Sigmoid colon (tissue), 7 donors: Measurements from ENCODE around the gene ZFAND6. TPM values are rescaled to one million over a fixed set of nuclear protein-coding genes. Genes with fewer than 3 reads are reported as not detected.

ENCODE experiments used
- DNase-seq: peaks from one replicate; pipeline ENCODE4 v3.0.0-alpha.2; 2019
- H3K27ac ChIP-seq, 4 donors: fragments of 200-600 bp; sonication (generic); one replicate each; pipeline ENCODE4 v1.5.1; 2016 to 2019; ENCODE audit warnings: mild to moderate bottlenecking in 1 of 4
- H3K27me3 ChIP-seq, 3 donors: fragments of 200-600 bp; sonication (generic); one replicate each; pipeline ENCODE4 v1.5.1; 2019; ENCODE audit warnings: mild to moderate bottlenecking in 1 of 3
- H3K36me3 ChIP-seq, 4 donors: fragments of 200-600 bp; sonication (generic); one replicate each; pipeline ENCODE4 v1.5.1; 2016 to 2019
- H3K4me1 ChIP-seq, 4 donors: fragments of 200-600 bp; sonication (generic); one replicate each; pipeline ENCODE4 v1.5.1; 2017 to 2019
- H3K4me3 ChIP-seq, 4 donors: fragments of 200-600 bp; sonication (generic); one replicate each; pipeline ENCODE4 v1.5.1; 2017 to 2019; ENCODE audit warnings: mild to moderate bottlenecking in 2 of 4, moderate library complexity in 1 of 4
- H3K9me3 ChIP-seq, 4 donors: fragments of 200-600 bp in 3 of 4; sonication (generic) in 3 of 4; one replicate each; pipeline versions ENCODE4 v1.5.1 to v1.6.1; 2013 to 2019
- CTCF ChIP-seq, 4 experiments: fragments of 450-650 bp in 3 of 4; fragments of 200-600 bp in 1 of 4; IDR thresholded peaks; one replicate each; pipeline ENCODE4 v1.5.1; 2016 to 2019; ENCODE audit warnings: antibody characterized with exemption in 4 of 4, mild to moderate bottlenecking in 3 of 4, moderate library complexity in 2 of 4
- EP300 ChIP-seq, 4 donors: sonication (generic); formaldehyde crosslinking; IDR thresholded peaks; one replicate each; pipeline ENCODE4 v1.6.1; 2017; ENCODE audit warnings: antibody characterized with exemption in 4 of 4
- POLR2A ChIP-seq, 2 donors: fragments of 450-650 bp; IDR thresholded peaks; one replicate each; pipeline ENCODE4 v1.6.1; 2016; ENCODE audit warnings: antibody characterized with exemption in 2 of 2, mild to moderate bottlenecking in 2 of 2, moderate library complexity in 2 of 2
- POLR2AphosphoS5 ChIP-seq, 4 donors: sonication (generic); formaldehyde crosslinking; IDR thresholded peaks; one replicate each; pipeline ENCODE4 v1.6.1; 2017; ENCODE audit warnings: antibody characterized with exemption in 4 of 4
- WGBS, 2 donors: extraction: QIAGEN DNeasy Blood & Tissue Kit; methylation state at CpG; one replicate each; pipeline ENCODE4 v1.1.7; 2013; 5-methylcytosine and 5-hydroxymethylcytosine counted together
- intact Hi-C: fragments of 100-400 bp; cut with DNase I; formaldehyde crosslinking; loops from one replicate; pipeline ENCODE4 v1.15.1; 2023
- polyA plus RNA-seq, 3 donors: library from polyadenylated mRNA; stranded (reverse); fragments of 200-250 nt; gene quantifications; one replicate each; pipeline ENCODE4 v1.2.3, GENCODE V29; 2013
- total RNA-seq, 4 donors: library from RNA; depleted of rRNA; stranded (reverse); fragments of >200 nt; gene quantifications; one replicate each; pipeline ENCODE4 v1.1.0, GENCODE V29; 2016
- donor health status: healthy with polysubstance abuse.
- donor health status: Bipolar disorder and iron deficiency.
- donor health status: healthy.

Gene ZFAND6
- total and polyA plus RNA-seq, 7 donors: 65.8 to 188 (median 138) TPM

- DNase-seq: no peak
- Histone ChIP-seq H3K36me3 (no peaks in the 10 kb centered on the region), H3K4me3 (no peak overlapping the region), H3K4me1 (peaks cover 0 to 38% (median 29%) of the 10 kb centered on the region in 4 donors), H3K9me3 (no peaks in the 10 kb centered on the region), H3K27ac (no peak overlapping the region), H3K27me3 (no peaks in the 10 kb centered on the region)
- intact Hi-C loops: no loop called here
- 90 to 91% methylated on average over 7 of the region's 7 CpGs for WGBS, 2 donors
- TF ChIP-seq EP300 (IDR thresholded peaks at IDR 0.05) (no peak), POLR2A (IDR thresholded peaks at IDR 0.05) (no peak), CTCF (IDR thresholded peaks at IDR 0.05) (no peak), POLR2AphosphoS5 (IDR thresholded peaks at IDR 0.05) (no peak)
Observed at GRCh38 chr15:80090879-80091503, 31.5 kb downstream of the ZFAND6 start.

- H3K27ac ChIP-seq: peak overlapping the region in 3 of 4 donors; percentile 39 to 50 (median 44)
- no peak for TF ChIP-seq CTCF (IDR thresholded peaks at IDR 0.05)
- TF ChIP-seq POLR2A (IDR thresholded peaks at IDR 0.05): no peak
- TF ChIP-seq EP300 (IDR thresholded peaks at IDR 0.05): peak in 1 of 4 donors; percentile 39
- TF ChIP-seq POLR2AphosphoS5 (IDR thresholded peaks at IDR 0.05): peak in 3 of 4 donors; percentile 13 to 62 (median 40)
- H3K4me3 ChIP-seq: no peak overlapping the region
- H3K36me3 ChIP-seq: no peaks in the 10 kb centered on the region
- no peaks in the 10 kb centered on the region for H3K9me3 ChIP-seq
- intact Hi-C loops: no loop called here
- 28 to 64% methylated on average over 5 of the region's 5 CpGs for WGBS, 2 donors
- H3K27me3 ChIP-seq: no peaks in the 10 kb centered on the region
- peak; percentile 82 for DNase-seq
- H3K4me1 ChIP-seq: peaks cover 0 to 51% (median 43%) of the 10 kb centered on the region in 4 donors
Observed at GRCh38 chr15:80093854-80094418, 34.5 kb downstream of the ZFAND6 start.

GRCh38 chr15:80095511-80095910, 36.0 kb downstream of the ZFAND6 start:
- no peaks in the 10 kb centered on the region for H3K9me3 ChIP-seq
- no peak overlapping the region for H3K4me3 ChIP-seq
- H3K4me1 ChIP-seq: peaks cover 0 to 61% (median 47%) of the 10 kb centered on the region in 4 donors
- TF ChIP-seq EP300 (IDR thresholded peaks at IDR 0.05) (no peak), POLR2AphosphoS5 (IDR thresholded peaks at IDR 0.05) (no peak), CTCF (IDR thresholded peaks at IDR 0.05) (no peak), POLR2A (IDR thresholded peaks at IDR 0.05) (no peak)
- no peak for DNase-seq
- H3K36me3 ChIP-seq: no peaks in the 10 kb centered on the region
- peak overlapping the region in 1 of 4 donors; percentile 8 for H3K27ac ChIP-seq
- intact Hi-C loops: no loop called here
- H3K27me3 ChIP-seq: no peaks in the 10 kb centered on the region
- WGBS, 2 donors: 88 to 91% methylated on average over 4 of the region's 4 CpGs

GRCh38 chr15:80095969-80096368, 36.5 kb downstream of the ZFAND6 start:
- TF ChIP-seq EP300 (IDR thresholded peaks at IDR 0.05) (no peak), CTCF (IDR thresholded peaks at IDR 0.05) (no peak), POLR2A (IDR thresholded peaks at IDR 0.05) (no peak), POLR2AphosphoS5 (IDR thresholded peaks at IDR 0.05) (no peak)
- Histone ChIP-seq H3K4me1 (peaks cover 0 to 61% (median 47%) of the 10 kb centered on the region in 4 donors), H3K27me3 (no peaks in the 10 kb centered on the region), H3K4me3 (no peak overlapping the region), H3K9me3 (no peaks in the 10 kb centered on the region), H3K36me3 (no peaks in the 10 kb centered on the region), H3K27ac (no peak overlapping the region)
- no peak for DNase-seq
- intact Hi-C loops: no loop called here
- WGBS, 2 donors: 17 to 70% methylated on average over 3 of the region's 3 CpGs
